HG02885 (cell line): ENCODE results near the gene CDC20B.
"Not testable (repeated sequence)": the region's sequence is repeated elsewhere in the genome, so short reads cannot be mapped to it uniquely, and the experiment has no call there.

ENCODE experiments used
- ATAC-seq: cut with Tn5 transposase; IDR thresholded peaks from one replicate; pipeline ENCODE4 v1.9.1; 2021; ENCODE audit warnings: mild to moderate bottlenecking; ENCODE audit not compliant: unreplicated experiment, poor library complexity

The CDC20B gene

DNA sequence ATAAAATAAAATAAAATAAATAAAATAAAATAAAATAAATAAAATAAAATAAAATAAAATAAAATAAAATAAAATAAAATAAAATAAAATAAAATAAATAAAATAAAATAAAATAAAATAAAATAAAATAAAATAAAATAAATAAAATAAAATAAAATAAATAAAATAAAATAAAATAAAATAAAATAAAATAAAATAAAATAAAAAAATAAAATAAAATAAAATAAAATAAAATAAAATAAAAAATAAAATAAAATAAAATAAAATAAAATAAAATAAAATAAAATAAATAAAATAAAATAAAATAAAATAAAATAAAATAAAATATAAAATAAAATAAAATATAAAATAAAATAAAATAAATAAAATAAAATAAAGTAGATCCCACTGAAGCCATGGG, 67.0 kb downstream of the CDC20B start:
- not testable (repeated sequence) for ATAC-seq

GRCh38 chr5:55104946-55105701, 67.9 kb downstream of the CDC20B start:
- ATAC-seq: no peak

DNA sequence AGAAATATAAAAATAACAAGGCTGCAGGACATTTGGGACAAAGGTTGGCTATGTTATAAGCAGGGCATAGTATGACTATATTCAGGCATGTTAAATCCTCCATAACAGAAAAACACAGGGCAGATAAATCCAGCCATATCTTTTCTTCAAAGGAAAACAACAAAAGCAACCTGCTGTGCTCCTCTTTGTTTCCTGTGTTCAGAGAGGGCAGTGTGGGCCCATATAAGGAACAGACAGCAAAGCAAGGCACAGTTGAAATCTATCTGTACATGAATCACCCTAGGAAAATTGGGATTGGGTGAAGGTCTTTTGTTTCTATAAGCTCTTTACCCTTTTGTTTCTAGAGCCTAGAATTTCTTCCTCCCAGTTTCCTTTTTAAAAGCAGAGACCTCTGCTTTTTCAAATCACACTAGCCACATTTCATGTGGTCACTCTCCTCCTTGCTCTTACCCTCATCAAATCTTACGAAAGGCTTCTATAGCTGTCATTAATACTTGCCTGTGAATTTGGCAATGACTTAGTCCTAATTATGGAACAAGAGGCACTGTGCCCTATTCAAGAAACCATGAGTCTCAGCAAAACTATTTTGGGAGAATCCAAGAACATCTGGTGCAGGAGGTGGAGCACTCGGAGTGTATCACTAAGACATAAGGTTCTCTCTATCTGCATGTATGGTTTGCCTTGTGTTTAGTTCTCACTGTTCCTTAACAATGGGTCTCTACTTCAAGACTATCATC, 68.8 kb downstream of the CDC20B start:
- ATAC-seq: no peak

GRCh38 chr5:55102348-55102747, 70.6 kb downstream of the CDC20B start, which contains the start of gene GZMA:
Gene GZMA (plus strand): TSS chr5:55102646. CDS start chr5:55102683, 37 bp downstream.
- no peak for ATAC-seq

GRCh38 chr5:55101556-55102276, 71.3 kb downstream of the CDC20B start:
- no peak for ATAC-seq

- not testable (repeated sequence) for ATAC-seq
Measured at GRCh38 chr5:55101148-55101547, 71.8 kb downstream of the CDC20B start.

DNA sequence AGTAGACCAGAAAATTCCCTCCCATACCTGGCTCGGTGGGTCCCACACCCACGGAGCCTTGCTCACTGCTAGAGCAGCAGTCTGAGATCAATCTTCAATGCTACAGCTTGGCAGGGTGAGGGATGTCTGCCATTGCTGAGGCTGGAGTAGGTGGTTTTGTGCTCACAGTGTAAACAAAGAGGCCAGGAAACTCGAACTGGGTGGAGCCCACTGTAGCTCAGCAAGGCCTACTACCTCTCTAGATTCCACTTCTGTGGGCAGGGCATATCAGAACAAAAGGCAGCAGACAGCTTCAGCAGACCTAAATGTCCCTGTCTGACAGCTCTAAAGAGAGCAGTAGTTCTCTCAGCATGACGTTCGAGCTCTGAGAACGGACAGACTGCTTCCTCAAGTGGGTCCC, 76.1 kb downstream of the CDC20B start:
- no peak for ATAC-seq

- no peak for ATAC-seq
Measured at GRCh38 chr5:55096182-55096581, 76.8 kb downstream of the CDC20B start.

- ATAC-seq: not testable (repeated sequence)
Measured at GRCh38 chr5:55091011-55091410, 82.0 kb downstream of the CDC20B start.

DNA sequence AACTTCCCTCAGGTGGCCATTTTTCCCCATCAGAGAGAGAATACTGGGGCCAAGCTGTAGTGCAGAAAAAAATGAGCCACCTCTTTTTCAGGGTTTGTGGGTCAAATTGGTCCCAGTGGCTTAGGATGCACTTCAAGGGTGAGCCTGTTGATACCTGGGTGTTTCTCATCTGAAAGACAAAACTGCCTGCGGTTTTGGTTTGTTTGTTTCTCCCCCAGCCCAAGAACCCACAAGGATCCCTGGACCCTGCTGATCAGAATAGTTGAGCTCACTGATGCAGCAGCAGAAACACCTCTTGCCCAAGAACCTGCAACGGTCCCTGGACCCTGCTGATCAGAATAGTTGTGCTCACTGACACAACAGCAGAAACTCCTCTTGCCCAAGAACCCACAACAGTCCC, 83.7 kb downstream of the CDC20B start:
- ATAC-seq: not testable (repeated sequence)

- ATAC-seq: no peak
Measured at GRCh38 chr5:55081541-55081940, 91.4 kb downstream of the CDC20B start.

GRCh38 chr5:55073211-55073610, 99.8 kb downstream of the CDC20B start:
- ATAC-seq: no peak

DNA sequence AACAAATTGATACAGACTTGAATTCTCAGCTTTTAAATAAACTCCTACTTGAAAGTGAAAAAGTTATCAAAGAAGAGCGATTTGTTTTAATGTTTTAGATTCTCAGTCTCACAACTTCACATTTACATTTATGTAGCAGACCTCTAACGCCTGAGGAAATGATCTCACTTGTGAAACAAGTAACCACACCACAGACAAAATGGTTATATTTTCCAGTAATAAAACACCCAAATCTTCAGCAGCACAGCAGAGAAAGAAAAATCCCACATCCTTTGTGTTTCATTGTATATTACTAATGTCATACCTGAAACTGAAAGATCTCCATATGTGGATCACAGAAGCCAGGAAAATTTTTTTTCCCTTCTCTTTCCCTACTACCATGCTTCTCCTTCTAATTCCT, 100.3 kb downstream of the CDC20B start:
- ATAC-seq: no peak

- no peak for ATAC-seq
Measured at GRCh38 chr5:55071413-55071812, 101.6 kb downstream of the CDC20B start.

- ATAC-seq: no peak
Measured at GRCh38 chr5:55070968-55071367, 102.0 kb downstream of the CDC20B start.

DNA sequence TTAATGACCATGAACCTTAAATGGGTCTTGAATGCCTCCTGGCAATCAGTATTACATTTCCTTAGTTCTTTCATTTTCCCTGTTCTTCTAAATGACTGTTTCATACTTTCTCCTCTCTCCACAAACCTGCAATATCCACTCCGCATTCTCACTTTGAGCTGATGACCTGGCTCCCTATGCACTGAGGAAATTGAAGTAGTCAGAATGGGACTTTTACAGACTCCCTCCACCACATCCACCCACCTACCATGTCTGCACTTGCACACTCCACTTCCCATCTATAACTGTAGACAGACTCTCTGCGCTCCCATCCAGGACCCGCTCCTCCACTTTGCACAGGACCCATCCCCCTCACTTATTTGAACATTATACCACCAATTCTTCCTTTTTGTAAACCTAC, 106.7 kb downstream of the CDC20B start:
- ATAC-seq: no peak

- no peak for ATAC-seq
Measured at GRCh38 chr5:55064523-55064922, 108.5 kb downstream of the CDC20B start.

DNA sequence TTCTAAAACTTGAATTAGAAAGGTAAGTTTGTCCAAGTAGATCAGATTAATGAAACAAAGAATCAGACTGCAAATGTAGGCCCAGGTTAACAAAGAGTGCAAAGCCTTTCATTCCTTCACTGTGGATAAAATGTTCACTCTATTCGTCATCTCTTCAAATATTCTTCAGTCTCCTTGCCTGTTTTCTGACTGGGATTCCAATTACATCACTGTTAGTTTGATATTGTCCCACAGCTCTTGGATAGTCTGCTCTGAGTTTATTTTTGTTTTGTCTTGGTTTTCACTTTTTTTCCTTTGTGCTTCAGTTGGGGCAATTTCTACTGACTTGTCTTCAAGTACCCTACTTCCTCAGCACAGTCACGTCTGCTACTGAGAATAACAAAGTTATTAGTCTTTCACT, 109.1 kb downstream of the CDC20B start:
- no peak for ATAC-seq

- ATAC-seq: no peak
Measured at GRCh38 chr5:55063220-55063863, 109.6 kb downstream of the CDC20B start.
